Neural crest cell (in vitro differentiated cells): ENCODE results near the gene TMEM125. TPM values are rescaled to one million over a fixed set of nuclear protein-coding genes. Genes with fewer than 3 reads are reported as not detected.
A peak's percentile ranks its signal among the peaks of the same experiment; 100 is the strongest.

Source experiments
- DNase-seq: peaks from one replicate; pipeline ENCODE4 v3.0.0; 2021; ENCODE audit warnings: low read depth, mixed read lengths, low spot score
- H3K27ac Mint-ChIP-seq: one replicate; pipeline ENCODE4 v1.8.0; 2021; ENCODE audit warnings: mild to moderate bottlenecking, mixed read lengths; ENCODE audit not compliant: unreplicated experiment
- H3K27me3 Mint-ChIP-seq: 2 replicates; pipeline ENCODE4 v1.8.0; 2021; ENCODE audit warnings: low read depth, mild to moderate bottlenecking, mixed read lengths
- H3K36me3 Mint-ChIP-seq: 2 replicates; pipeline ENCODE4 v1.8.0; 2021; ENCODE audit warnings: low read depth, mild to moderate bottlenecking, mixed read lengths
- H3K4me1 Mint-ChIP-seq: 2 replicates; pipeline ENCODE4 v1.8.0; 2021; ENCODE audit warnings: mixed read lengths
- H3K4me3 Mint-ChIP-seq: one replicate; pipeline ENCODE4 v1.8.0; 2021; ENCODE audit warnings: mild to moderate bottlenecking, mixed read lengths
- H3K9me3 Mint-ChIP-seq: 2 replicates; pipeline ENCODE4 v1.8.0; 2021; ENCODE audit warnings: mixed read lengths
- total RNA-seq: library from RNA; stranded (reverse); gene quantifications from 2 replicates; pipeline ENCODE4 v1.2.1, GENCODE V29; 2021
- TF ChIP-seq, protein P1 (sequence below): fragments of 200-600 bp; sonication (generic); conservative IDR thresholded peaks from 2 replicates; pipeline ENCODE4 v1.5.0; 2021; ENCODE audit warnings: antibody characterized with exemption, mild to moderate bottlenecking

The TMEM125 gene
- total RNA-seq, 1 donor from 2014 or later, result 0.14 TPM

GRCh38 chr1:43306688-43307457 lies 37.1 kb downstream of the TMEM125 start:
- Mint-ChIP-seq H3K27me3 (no peaks in the 10 kb centered on the region), H3K4me1 (peaks cover 29% of the 10 kb centered on the region), H3K4me3 (no peak overlapping the region), H3K27ac (no peak overlapping the region), H3K36me3 (no peaks in the 10 kb centered on the region), H3K9me3 (no peaks in the 10 kb centered on the region)
- TF ChIP-seq, protein P1, sequence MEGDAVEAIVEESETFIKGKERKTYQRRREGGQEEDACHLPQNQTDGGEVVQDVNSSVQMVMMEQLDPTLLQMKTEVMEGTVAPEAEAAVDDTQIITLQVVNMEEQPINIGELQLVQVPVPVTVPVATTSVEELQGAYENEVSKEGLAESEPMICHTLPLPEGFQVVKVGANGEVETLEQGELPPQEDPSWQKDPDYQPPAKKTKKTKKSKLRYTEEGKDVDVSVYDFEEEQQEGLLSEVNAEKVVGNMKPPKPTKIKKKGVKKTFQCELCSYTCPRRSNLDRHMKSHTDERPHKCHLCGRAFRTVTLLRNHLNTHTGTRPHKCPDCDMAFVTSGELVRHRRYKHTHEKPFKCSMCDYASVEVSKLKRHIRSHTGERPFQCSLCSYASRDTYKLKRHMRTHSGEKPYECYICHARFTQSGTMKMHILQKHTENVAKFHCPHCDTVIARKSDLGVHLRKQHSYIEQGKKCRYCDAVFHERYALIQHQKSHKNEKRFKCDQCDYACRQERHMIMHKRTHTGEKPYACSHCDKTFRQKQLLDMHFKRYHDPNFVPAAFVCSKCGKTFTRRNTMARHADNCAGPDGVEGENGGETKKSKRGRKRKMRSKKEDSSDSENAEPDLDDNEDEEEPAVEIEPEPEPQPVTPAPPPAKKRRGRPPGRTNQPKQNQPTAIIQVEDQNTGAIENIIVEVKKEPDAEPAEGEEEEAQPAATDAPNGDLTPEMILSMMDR, result no peak
- no peak for DNase-seq

DNA sequence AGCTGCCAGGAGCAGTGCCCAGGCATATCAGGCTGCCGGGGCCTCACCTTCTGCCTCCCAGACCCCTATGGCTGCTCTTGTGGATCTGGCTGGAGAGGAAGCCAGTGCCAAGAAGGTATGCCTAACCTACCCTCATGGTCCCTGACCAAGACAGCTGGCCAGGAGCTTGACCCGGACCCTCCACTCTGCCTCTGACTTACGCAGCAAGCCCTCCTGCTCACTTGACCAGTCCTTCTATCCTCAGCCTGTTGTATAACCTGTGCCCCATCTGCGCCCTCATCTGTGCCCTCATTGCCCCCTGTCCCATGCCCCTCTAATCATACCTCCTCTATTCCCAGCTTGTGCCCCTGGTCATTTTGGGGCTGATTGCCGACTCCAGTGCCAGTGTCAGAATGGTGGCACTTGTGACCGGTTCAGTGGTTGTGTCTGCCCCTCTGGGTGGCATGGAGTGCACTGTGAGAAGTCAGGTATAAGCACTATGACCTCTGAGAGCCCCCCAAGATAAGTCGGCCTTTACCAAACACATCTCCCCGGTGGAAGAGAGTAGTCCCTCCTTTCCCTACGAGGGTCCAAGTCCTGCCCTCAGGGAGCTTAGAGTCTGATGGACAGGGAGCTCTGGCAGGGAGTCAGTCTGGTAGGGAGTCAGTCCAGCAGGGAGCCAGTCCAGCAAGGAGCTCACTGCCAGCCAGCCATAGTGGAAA lies 37.8 kb downstream of the TMEM125 start:
- Mint-ChIP-seq H3K9me3 (no peaks in the 10 kb centered on the region), H3K27me3 (no peaks in the 10 kb centered on the region), H3K27ac (no peak overlapping the region), H3K4me3 (no peak overlapping the region), H3K36me3 (no peaks in the 10 kb centered on the region), H3K4me1 (peaks cover 28% of the 10 kb centered on the region)
- TF ChIP-seq, protein P1, result no peak
- DNase-seq, result no peak

DNA sequence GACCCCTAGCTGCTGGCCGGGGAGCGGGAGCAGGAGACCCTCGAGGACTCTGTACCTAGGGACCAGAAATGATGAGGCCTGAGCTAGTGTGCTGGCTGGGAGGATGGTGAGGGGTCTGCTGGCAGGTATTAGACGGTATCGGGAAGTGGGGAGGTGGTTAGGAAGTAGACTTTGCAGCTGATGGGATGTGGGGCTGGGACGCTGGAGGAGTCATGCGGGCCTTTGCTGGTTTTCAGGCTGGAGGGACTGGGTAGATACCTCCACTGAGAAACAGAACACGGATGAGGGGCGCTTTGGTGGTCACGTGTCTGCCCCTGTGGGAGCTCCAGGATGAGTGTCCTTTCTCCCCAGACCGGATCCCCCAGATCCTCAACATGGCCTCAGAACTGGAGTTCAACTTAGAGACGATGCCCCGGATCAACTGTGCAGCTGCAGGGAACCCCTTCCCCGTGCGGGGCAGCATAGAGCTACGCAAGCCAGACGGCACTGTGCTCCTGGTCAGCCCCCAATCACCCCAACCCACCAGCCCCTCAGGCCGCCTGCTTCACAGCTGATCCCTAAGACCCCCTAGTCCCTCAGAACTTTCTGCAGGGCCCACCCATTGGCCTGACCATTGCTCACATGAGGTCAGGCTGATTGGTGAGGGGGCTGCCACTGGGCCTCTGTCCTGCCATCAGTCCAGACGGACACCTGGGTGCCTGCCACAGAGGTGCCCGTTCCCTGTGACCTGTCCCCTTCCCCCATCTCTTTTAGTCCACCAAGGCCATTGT lies 39.0 kb downstream of the TMEM125 start:
- no peaks in the 10 kb centered on the region for H3K36me3 Mint-ChIP-seq
- TF ChIP-seq, protein P1, result no peak
- H3K9me3 Mint-ChIP-seq, result no peaks in the 10 kb centered on the region
- no peak overlapping the region for H3K4me3 Mint-ChIP-seq
- H3K27ac Mint-ChIP-seq, result no peak overlapping the region
- H3K4me1 Mint-ChIP-seq, result peaks cover 23% of the 10 kb centered on the region
- no peak for DNase-seq
- H3K27me3 Mint-ChIP-seq, result no peaks in the 10 kb centered on the region

DNA sequence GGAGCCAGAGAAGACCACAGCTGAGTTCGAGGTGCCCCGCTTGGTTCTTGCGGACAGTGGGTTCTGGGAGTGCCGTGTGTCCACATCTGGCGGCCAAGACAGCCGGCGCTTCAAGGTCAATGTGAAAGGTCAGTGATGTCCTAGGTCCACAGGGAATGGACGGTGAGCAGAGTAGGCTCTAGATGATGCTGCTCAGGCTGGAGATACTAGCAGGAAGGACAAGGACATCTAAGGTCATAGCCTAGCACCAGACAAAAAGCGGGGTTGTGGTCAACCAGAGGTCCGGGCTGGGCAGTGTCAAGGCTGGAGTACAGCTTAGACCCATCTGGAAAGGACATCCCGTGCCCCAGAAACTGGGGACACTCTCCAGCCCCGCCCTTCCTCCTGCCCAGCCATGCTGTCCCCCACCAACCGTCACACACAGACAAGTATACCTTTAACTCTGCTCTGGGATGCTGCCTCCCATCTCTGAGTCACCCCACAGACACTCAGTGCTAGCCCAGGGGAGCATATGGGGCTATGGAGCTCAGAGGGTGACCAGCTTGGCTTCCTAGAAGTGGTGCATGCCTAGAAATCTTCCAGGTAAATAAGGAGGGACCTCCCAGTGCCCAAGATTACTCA lies 39.7 kb downstream of the TMEM125 start:
- H3K27me3 Mint-ChIP-seq, result no peaks in the 10 kb centered on the region
- no peaks in the 10 kb centered on the region for H3K36me3 Mint-ChIP-seq
- H3K27ac Mint-ChIP-seq, result peak overlapping the region; percentile 27
- TF ChIP-seq, protein P1, result no peak
- DNase-seq, result no peak
- H3K4me3 Mint-ChIP-seq, result no peak overlapping the region
- H3K9me3 Mint-ChIP-seq, result no peaks in the 10 kb centered on the region
- H3K4me1 Mint-ChIP-seq, result peaks cover 17% of the 10 kb centered on the region

GRCh38 chr1:43311521-43311920 lies 41.7 kb downstream of the TMEM125 start:
- H3K9me3 Mint-ChIP-seq, result no peaks in the 10 kb centered on the region
- H3K36me3 Mint-ChIP-seq, result no peaks in the 10 kb centered on the region
- no peaks in the 10 kb centered on the region for H3K27me3 Mint-ChIP-seq
- H3K27ac Mint-ChIP-seq, result no peak overlapping the region
- DNase-seq, result no peak
- H3K4me3 Mint-ChIP-seq, result no peak overlapping the region
- TF ChIP-seq, protein P1, result no peak
- peaks cover 32% of the 10 kb centered on the region for H3K4me1 Mint-ChIP-seq
